Activated CD8-positive, alpha-beta memory T cell treated with anti-CD3 and anti-CD28 coated beads for 36 hours (primary cell): ENCODE data around the gene UTRN. TPM values are rescaled to one million over a fixed set of nuclear protein-coding genes. Genes with fewer than 3 reads are reported as not detected.

Experiments used
- CTCF ChIA-PET: fragments of 350-600 bp; sonication (Branson Sonifier 250); formaldehyde crosslinking; loops from one replicate; lab custom pipeline; 2021; ENCODE audit warnings: antibody characterized with exemption; lab: Charles Lee
- POLR2A ChIA-PET: fragments of 350-600 bp; sonication (Branson Sonifier 250); formaldehyde crosslinking; loops from one replicate; lab custom pipeline; 2021; ENCODE audit warnings: antibody characterized with exemption; lab: Charles Lee
- total RNA-seq, 2 experiments: library from RNA; stranded (reverse); gene quantifications; one replicate each; pipeline ENCODE4 v1.2.3, GENCODE V29; 2021

UTRN gene
- total RNA-seq, 2 experiments from 2014 or later, result 31.5 to 31.8 TPM

- ChIA-PET POLR2A (no interaction called here), CTCF (no interaction called here)
Measured at GRCh38 chr6:144278659-144279314, 6.3 kb upstream of the UTRN start.

DNA sequence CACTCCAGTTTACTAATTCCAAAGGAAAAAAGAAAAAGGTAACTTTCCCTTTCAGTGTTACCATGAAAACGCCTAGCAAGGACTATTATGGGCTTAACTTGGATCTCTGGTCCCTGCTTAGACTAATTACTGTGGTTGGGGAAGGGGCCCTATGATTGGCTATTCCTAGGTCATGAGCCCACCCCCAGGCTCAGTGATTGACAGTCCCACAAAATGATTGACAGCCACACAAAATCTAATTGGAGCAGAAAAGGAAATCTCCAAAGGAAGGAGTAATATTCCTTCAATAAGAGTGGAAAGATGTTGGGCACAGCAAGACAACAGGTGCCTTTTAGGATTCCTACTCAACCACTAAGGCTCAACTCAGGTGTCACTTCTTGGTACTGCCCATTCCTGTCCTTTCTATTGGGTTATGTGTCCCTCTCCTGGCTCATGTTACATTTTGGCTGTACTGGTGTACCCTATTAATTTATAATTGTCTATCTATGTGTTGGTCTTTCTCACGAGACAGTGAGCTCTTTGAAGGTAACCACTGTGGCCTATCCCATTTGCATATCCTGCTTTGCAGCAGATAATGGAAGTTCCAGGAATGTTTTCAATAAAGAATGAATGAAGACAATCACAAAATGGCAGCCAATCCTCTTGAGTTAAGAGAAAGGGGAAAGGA lies 5.5 kb upstream of the UTRN start:
- ChIA-PET CTCF (no interaction called here), POLR2A (no interaction called here)

GRCh38 chr6:144283646-144284477 lies 1.3 kb upstream of the UTRN start:
- POLR2A ChIA-PET, result no interaction called here
- CTCF ChIA-PET, result interaction anchor here (0.5 to 1.4 kb wide), 4 partner anchors 8 to 200 kb away, joined by 3 to 4 read pairs (median 3); no protein-coding TSS in a partner anchor

DNA sequence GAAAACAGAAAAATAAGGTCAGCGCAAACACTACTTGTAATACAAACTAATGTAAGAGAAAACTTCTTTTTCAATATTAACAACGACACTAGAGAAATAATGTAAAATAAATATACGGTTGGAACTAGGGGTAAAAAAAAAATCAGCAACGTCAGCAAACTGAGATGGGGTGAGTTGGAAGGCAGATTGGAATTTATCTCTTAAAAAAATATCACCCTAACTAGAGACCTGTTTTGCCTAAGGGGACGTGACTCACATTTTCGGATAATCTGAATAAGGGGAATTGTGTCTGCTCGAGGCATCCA lies 705 bp upstream of the UTRN start:
- CTCF ChIA-PET, result interaction anchor here (0.7 kb wide), 1 partner anchor 197 kb away, joined by 3 read pairs; no protein-coding TSS in a partner anchor
- POLR2A ChIA-PET, result no interaction called here

GRCh38 chr6:144285548-144285797 lies 338 bp downstream of the UTRN start:
- POLR2A ChIA-PET, result no interaction called here
- CTCF ChIA-PET, result interaction anchor here (1.3 kb wide), 1 partner anchor 21 kb away, joined by 3 read pairs; no protein-coding TSS in a partner anchor

- ChIA-PET POLR2A (interaction anchor here (0.7 kb wide), 1 partner anchor 892 kb away, joined by 3 read pairs; no protein-coding TSS in a partner anchor), CTCF (interaction anchor here (1.3 kb wide), 1 partner anchor 20 kb away, joined by 3 read pairs; no protein-coding TSS in a partner anchor)
Measured at GRCh38 chr6:144285798-144286502, 815 bp downstream of the UTRN start.

DNA sequence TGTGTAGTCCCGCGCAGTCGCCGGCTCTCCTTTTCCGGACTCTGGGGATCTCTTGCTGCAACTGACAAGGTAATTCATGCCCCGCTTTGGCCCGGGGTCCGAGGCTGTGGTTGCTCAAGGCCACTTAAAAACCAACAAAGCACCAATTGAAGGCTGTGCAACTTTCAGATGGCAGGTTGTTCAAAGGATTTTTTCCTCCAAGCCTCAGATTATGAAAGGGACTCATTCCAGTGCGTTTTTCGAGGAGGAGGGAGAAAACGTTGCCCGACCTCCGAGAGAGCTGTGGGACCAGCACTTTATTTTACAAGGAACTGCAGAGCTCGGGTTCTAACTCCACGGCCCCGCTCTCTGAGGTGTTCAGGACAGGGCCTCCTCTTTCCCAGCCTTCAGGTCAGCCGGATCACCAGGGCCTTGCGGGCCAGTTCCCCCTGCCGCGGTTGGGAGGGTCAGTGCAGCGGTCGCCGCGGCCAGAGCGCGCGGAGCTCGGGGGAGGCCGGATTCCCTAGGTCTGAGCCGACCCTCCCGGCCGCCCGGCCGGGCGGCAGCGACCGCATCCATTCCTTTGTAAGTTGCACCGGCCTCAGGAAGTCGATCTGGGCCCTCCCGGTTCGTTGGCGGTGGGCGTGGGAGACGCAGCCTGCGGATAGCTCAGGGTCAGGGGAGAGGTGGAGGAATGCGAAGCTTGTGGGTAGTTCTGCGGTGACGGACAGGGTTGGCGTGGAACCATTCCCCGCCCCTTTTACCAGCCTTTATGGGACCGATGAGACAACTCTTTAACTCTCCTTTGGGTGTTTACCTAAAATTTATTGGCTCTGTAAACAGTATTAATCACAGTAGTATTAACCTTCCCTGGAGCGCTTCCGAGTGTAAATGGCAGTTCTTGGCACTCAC lies 1.6 kb downstream of the UTRN start:
- CTCF ChIA-PET, result no interaction called here
- POLR2A ChIA-PET, result interaction anchor here (0.7 kb wide), 1 partner anchor 893 kb away, joined by 3 read pairs; no protein-coding TSS in a partner anchor

GRCh38 chr6:144289006-144289405 lies 3.9 kb downstream of the UTRN start:
- ChIA-PET CTCF (interaction anchor here (0.7 kb wide), 1 partner anchor 234 kb away, joined by 4 read pairs; no protein-coding TSS in a partner anchor), POLR2A (no interaction called here)

- ChIA-PET CTCF (interaction anchor here (1.0 kb wide), 1 partner anchor 9 kb away, joined by 4 read pairs; no protein-coding TSS in a partner anchor), POLR2A (no interaction called here)
Measured at GRCh38 chr6:144292372-144292771, 7.2 kb downstream of the UTRN start.

GRCh38 chr6:144294016-144294415 lies 8.9 kb downstream of the UTRN start:
- CTCF ChIA-PET, result no interaction called here
- POLR2A ChIA-PET, result no interaction called here

DNA sequence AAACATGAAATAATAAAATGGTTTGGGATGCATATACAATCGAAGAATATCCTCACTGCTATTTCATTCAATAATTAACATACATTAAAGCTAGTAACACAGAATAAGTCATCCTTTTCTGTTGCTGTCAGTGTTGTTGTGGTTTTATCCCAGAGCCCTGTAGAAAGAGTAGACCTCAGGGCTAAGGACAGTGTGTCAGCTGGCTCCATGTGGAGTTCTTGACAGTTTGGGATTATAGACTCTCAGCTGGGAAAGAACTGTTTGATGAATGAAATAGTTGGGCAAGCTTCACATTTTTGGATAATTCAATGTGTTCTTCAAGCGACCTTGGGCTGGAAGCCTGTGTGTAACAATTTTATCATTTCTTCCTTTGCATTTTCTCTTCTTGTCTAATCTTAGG lies 10.1 kb downstream of the UTRN start:
- CTCF ChIA-PET, result no interaction called here

DNA sequence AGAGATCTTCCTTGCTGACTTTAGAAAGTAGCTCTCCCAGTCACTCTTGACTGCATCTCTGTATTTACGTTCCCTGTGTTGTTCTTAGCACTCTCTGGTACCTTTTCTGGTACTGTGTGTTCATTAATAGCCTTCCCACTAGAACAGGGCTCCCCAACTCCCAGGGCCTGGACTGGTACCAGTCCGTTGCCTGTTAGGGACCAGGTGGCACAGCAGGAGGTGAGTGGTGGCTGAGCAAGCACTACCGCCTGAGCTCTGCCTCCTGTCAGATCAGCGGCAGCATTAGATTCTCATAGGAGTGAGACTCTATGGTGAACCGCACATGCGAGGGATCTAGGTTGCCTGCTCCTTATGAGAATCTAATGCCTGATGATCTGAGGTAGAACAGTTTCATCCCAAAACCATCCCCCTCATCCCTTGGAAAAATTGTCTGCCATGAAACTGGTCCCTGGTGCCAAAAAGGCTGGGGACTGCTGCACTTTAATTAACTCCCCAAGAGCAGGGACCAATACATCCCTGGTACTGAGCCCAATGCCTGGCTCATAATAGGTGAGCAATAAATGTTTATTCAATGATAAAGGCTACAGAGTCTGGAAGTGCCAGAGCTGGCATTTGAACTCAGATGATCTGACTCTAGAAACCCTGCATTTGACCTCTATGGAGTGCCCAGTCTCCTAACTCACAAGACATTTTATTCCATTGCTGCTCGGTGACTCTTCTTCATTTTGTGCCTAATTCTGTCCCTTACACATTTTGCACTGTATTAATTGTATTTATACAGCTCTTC lies 11.0 kb downstream of the UTRN start:
- CTCF ChIA-PET, result no interaction called here

More for the DNA sequence above, 10.1 kb downstream of the UTRN start:
- POLR2A ChIA-PET, result no interaction called here

DNA sequence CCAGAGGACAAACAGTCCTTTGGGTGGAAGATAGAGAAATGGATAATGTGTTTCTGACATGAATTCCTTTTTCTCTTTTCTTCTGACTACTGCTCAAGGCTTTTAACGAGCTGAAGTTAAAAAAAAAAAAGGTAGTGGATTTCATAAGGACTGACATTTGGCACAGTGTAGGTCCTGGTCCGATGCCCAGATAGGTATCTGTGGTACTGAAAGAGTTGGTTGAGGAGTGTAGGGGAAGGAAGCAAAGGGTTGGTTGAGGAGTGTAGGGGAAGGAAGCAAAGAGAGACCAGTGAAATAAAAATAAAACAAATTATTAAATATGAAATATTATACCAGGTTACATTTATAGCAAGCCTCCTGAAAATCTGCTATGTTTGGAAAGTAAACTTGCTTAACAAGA lies 11.8 kb downstream of the UTRN start:
- POLR2A ChIA-PET, result no interaction called here
- CTCF ChIA-PET, result no interaction called here

More for the DNA sequence above, 11.0 kb downstream of the UTRN start:
- POLR2A ChIA-PET, result no interaction called here

DNA sequence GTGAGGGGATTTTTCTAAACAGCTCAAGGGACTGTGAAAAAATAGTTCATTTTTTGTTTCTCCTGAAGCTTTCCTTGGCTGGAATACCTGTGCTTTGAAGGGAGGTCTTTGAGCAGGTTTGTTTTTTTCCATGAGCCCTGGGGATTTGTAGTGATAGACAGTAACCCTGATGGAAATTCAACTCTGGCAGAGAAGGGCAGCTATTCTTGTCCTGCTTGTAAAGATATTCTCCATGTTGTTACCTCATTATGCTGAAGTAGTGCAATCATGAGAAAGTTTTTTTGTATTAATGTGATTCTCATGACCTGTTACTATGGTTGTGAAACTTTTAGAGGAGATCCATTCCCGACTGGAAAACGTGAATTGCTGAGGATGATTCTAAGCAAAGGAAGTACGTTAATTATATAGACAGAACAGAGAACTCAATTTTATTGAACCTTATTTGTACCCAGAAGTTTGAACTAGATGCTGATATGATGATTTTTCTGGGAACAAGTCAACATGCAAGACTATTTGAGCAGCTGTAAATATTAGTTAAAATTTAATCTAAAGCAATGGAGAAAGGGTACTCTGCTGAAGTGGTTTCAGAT lies 12.5 kb downstream of the UTRN start:
- CTCF ChIA-PET, result no interaction called here
- POLR2A ChIA-PET, result no interaction called here

GRCh38 chr6:144298194-144298593 lies 13.1 kb downstream of the UTRN start:
- CTCF ChIA-PET, result no interaction called here
- POLR2A ChIA-PET, result no interaction called here

DNA sequence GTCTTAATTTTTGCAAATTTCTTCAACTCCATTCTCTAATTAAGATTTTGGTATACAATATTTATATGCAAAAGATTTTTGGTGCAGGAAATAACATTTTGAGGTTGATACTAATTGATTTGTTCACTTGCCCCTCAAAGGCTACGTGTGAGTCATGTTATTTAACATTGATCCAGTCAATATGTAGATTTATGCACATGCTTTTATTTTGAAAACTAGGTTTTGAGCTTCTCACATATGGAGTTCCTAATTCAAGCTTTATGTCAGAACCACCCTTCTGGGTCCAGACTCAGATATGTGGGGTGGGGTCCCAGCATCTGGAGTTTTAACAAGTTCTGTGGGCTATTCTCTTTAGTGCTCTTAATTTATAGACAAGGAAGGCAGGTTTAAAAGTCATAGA lies 13.8 kb downstream of the UTRN start:
- CTCF ChIA-PET, result no interaction called here
- POLR2A ChIA-PET, result no interaction called here

DNA sequence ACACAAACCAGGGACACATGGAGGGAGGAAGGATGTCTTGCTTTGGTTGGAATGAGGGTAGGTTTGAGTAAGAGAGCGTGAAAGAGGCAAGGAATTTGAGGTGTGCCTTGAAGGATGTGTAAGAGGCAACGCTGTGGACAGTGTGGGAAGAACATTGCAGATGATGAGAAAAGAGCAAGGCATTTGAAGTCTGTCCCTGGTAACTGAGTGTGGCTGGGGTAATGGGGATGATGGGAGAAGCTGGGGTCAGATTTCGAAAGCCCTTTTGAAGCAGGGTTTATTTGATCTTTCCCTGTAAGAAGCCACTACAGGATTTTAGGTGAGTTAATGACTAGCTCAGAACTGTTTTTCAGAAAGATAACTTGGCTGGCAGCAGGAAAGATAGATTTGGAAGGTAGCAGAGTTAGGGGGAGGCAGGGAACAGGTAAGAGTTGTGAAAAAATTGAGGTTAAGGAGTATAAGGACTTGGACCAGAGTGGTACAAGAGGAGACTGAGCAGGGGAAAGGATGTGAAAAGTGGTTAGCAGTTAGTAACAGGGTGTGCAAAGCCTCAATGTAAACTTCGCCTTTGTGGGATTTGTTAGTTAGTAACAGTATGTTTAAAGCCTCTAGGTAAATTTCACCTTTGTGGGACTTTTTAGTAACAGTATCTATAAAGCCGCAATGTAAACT lies 17.7 kb downstream of the UTRN start:
- ChIA-PET CTCF (no interaction called here), POLR2A (no interaction called here)
